SK-N-SH (cell line): Measurements from ENCODE around the gene POLL. TPM values are rescaled to one million over a fixed set of nuclear protein-coding genes. Genes with fewer than 3 reads are reported as not detected.
A peak's percentile ranks its signal among the peaks of the same experiment; 100 is the strongest.

Experiments
- CTCF ChIA-PET: fragments of 300-600, 350-600 bp; formaldehyde crosslinking; extraction: SDS; loops from one replicate; lab custom pipeline; 2021; lab: Yijun Ruan, JAX
- POLR2A ChIA-PET: fragments of 350-600 bp; sonication (Branson Sonifier 250); formaldehyde crosslinking; extraction: SDS; loops from one replicate; lab custom pipeline; 2020; ENCODE audit warnings: antibody characterized with exemption, inconsistent platforms; lab: Yijun Ruan, JAX
- DNase-seq: peaks from one replicate; pipeline ENCODE4 v3.0.0; 2012
- H2AFZ ChIP-seq: fragments of 200-600 bp; sonication (generic); 2 replicates; pipeline ENCODE4 v1.8.1; 2016; ENCODE audit warnings: antibody characterized with exemption, mild to moderate bottlenecking, low read depth
- H3F3A ChIP-seq: fragments of 200-600 bp; sonication (generic); replicated peaks from 2 replicates; pipeline ENCODE3; 2016; ENCODE audit warnings: antibody characterized with exemption, mild to moderate bottlenecking; ENCODE audit not compliant: insufficient read depth
- H3K27ac ChIP-seq, 2 experiments: fragments of 200-500 bp in 1 of 2; fragments of 200-600 bp in 1 of 2; sonication (Bioruptor generic) in 1 of 2; sonication (generic), shearing (Covaris generic) in 1 of 2; 2 replicates each; pipeline versions ENCODE4 v1.5.1 to v1.6.1; 2014 to 2016; ENCODE audit warnings: low read depth in 2 of 2, inconsistent platforms in 1 of 2, low read length in 1 of 2, mild to moderate bottlenecking in 1 of 2, mixed read lengths in 1 of 2
- H3K27me3 ChIP-seq: fragments of 200-600 bp; sonication (generic), shearing (Covaris generic); 2 replicates; pipeline ENCODE4 v1.6.1; 2016; ENCODE audit warnings: mixed run types; ENCODE audit not compliant: insufficient read depth
- H3K36me3 ChIP-seq, 2 experiments: fragments of 200-500 bp in 1 of 2; fragments of 200-600 bp in 1 of 2; sonication (Bioruptor generic) in 1 of 2; sonication (generic) in 1 of 2; replicated peaks in 1 of 2; 2 replicates each; pipeline versions ENCODE3 to v1.5.1; 2014 to 2016; ENCODE audit warnings: low read length in 1 of 2, mild to moderate bottlenecking in 1 of 2; ENCODE audit not compliant: insufficient read depth in 2 of 2, control insufficient read depth in 1 of 2
- H3K4me1 ChIP-seq, 2 experiments: fragments of 200-500 bp in 1 of 2; fragments of 200-600 bp in 1 of 2; sonication (Bioruptor generic) in 1 of 2; sonication (generic), shearing (Covaris generic) in 1 of 2; 2 replicates each; pipeline versions ENCODE4 v1.5.1 to v1.6.1; 2014 to 2016; ENCODE audit warnings: low read depth in 1 of 2, low read length in 1 of 2, mixed run types in 1 of 2; ENCODE audit not compliant: insufficient read depth in 2 of 2, control insufficient read depth in 1 of 2
- H3K4me2 ChIP-seq: fragments of 200-600 bp; sonication (generic), shearing (Covaris generic); 2 replicates; pipeline ENCODE4 v1.6.1; 2017; ENCODE audit warnings: mixed run types
- H3K4me3 ChIP-seq, 2 experiments: fragments of 200-500 bp in 1 of 2; fragments of 200-600 bp in 1 of 2; sonication (Bioruptor generic) in 1 of 2; sonication (generic), shearing (Covaris generic) in 1 of 2; 2 replicates each; pipeline versions ENCODE4 v1.5.1 to v1.8.1; 2014 to 2016; ENCODE audit warnings: low read depth in 2 of 2, inconsistent platforms in 1 of 2, low read length in 1 of 2, mild to moderate bottlenecking in 1 of 2, mixed read lengths in 1 of 2, moderate library complexity in 1 of 2
- H3K79me2 ChIP-seq: fragments of 200-600 bp; sonication (generic); 2 replicates; pipeline ENCODE4 v1.8.1; 2017; ENCODE audit warnings: mild to moderate bottlenecking; ENCODE audit not compliant: insufficient read depth
- H3K9ac ChIP-seq: fragments of 200-600 bp; sonication (generic); 2 replicates; pipeline ENCODE4 v1.6.1; 2017; ENCODE audit warnings: mixed run types
- H3K9me2 ChIP-seq: fragments of 200-600 bp; sonication (generic); 2 replicates; pipeline ENCODE4 v1.6.1; 2017; ENCODE audit warnings: mixed run types
- H3K9me3 ChIP-seq: fragments of 200-600 bp; sonication (generic); 2 replicates; pipeline ENCODE4 v1.6.1; 2017; ENCODE audit warnings: mixed run types, mild to moderate bottlenecking, moderate library complexity
- H4K20me1 ChIP-seq: fragments of 200-600 bp; sonication (generic); 2 replicates; pipeline ENCODE4 v1.6.1; 2017; ENCODE audit warnings: mild to moderate bottlenecking, mixed run types; ENCODE audit not compliant: insufficient read depth
- CHD2 ChIP-seq: fragments of 150-350 bp; IDR thresholded peaks from 2 replicates; pipeline ENCODE4 v1.6.1; 2018; ENCODE audit warnings: low read length; ENCODE audit not compliant: partially characterized antibody
- CTCF ChIP-seq: fragments of 200-600 bp; sonication (generic); IDR thresholded peaks from 2 replicates; pipeline ENCODE4 v1.6.1; 2017; ENCODE audit warnings: antibody characterized with exemption, mild to moderate bottlenecking, moderate library complexity
- EP300 ChIP-seq, 2 experiments: IDR thresholded peaks; 2 replicates each; pipeline versions ENCODE4 v1.4.0 to v1.6.1; 2012; ENCODE audit warnings: borderline replicate concordance in 1 of 2, low read depth in 1 of 2, low read length in 1 of 2
- EZH2phosphoT487 ChIP-seq: fragments of 200-600 bp; sonication (generic); IDR thresholded peaks from 2 replicates; pipeline ENCODE4 v1.6.1; 2017; ENCODE audit warnings: low read depth, mixed run types, mild to moderate bottlenecking, antibody characterized with exemption, moderate library complexity, borderline replicate concordance
- FOSL2 ChIP-seq: IDR thresholded peaks from 2 replicates; pipeline ENCODE4 v1.4.0; 2012; ENCODE audit warnings: low read depth, mild to moderate bottlenecking, moderate library complexity, borderline replicate concordance
- FOXJ3 ChIP-seq: sonication (generic); formaldehyde crosslinking; IDR thresholded peaks from 2 replicates; pipeline ENCODE4 v1.5.1; 2020; ENCODE audit warnings: mild to moderate bottlenecking, missing genetic modification reagents
- FOXM1 ChIP-seq: IDR thresholded peaks from 2 replicates; pipeline ENCODE4 v1.4.0; 2012; ENCODE audit warnings: low read depth, mild to moderate bottlenecking
- GABPA ChIP-seq: IDR thresholded peaks from 2 replicates; pipeline ENCODE4 v1.4.0; 2012; ENCODE audit warnings: low read depth, mild to moderate bottlenecking
- JUND ChIP-seq: IDR thresholded peaks from 2 replicates; pipeline ENCODE4 v1.4.0; 2012
- MAX ChIP-seq: IDR thresholded peaks from 2 replicates; pipeline ENCODE4 v1.4.0; 2012; ENCODE audit warnings: low read depth
- MEF2A ChIP-seq: IDR thresholded peaks from 2 replicates; pipeline ENCODE4 v1.4.0; 2012; ENCODE audit warnings: low read depth, borderline replicate concordance
- MXI1 ChIP-seq: IDR thresholded peaks from 2 replicates; pipeline ENCODE4 v1.6.1; 2012; ENCODE audit warnings: mild to moderate bottlenecking, low read depth, low read length, improper control_type of control experiment
- NRF1 ChIP-seq: IDR thresholded peaks from 2 replicates; pipeline ENCODE4 v1.6.1; 2012; ENCODE audit warnings: low read depth, mild to moderate bottlenecking, low read length
- RCOR1 ChIP-seq: fragments of 150-350 bp; IDR thresholded peaks from 2 replicates; pipeline ENCODE4 v1.6.1; 2017; ENCODE audit warnings: antibody characterized with exemption, low read length
- REST ChIP-seq: IDR thresholded peaks from 2 replicates; pipeline ENCODE4 v1.6.1; 2012; ENCODE audit warnings: mild to moderate bottlenecking, low read depth, low read length, moderate library complexity
- SIN3A ChIP-seq: IDR thresholded peaks from 2 replicates; pipeline ENCODE4 v1.6.1; 2012; ENCODE audit warnings: low read depth, mild to moderate bottlenecking, low read length, moderate library complexity, borderline replicate concordance
- SMC3 ChIP-seq: IDR thresholded peaks from 2 replicates; pipeline ENCODE4 v1.6.1; 2012; ENCODE audit warnings: low read depth, low read length, improper control_type of control experiment
- TAF1 ChIP-seq: IDR thresholded peaks from 2 replicates; pipeline ENCODE4 v1.6.1; 2012; ENCODE audit warnings: low read depth, mild to moderate bottlenecking, low read length, moderate library complexity, borderline replicate concordance
- TEAD4 ChIP-seq: IDR thresholded peaks from 2 replicates; pipeline ENCODE4 v1.4.0; 2012; ENCODE audit warnings: mild to moderate bottlenecking, borderline replicate concordance; ENCODE audit not compliant: insufficient read depth
- USF2 ChIP-seq: fragments of 150-350 bp; IDR thresholded peaks from 2 replicates; pipeline ENCODE4 v1.6.1; 2017; ENCODE audit warnings: antibody characterized with exemption, low read length, low read depth, borderline replicate concordance
- YY1 ChIP-seq: IDR thresholded peaks from 2 replicates; pipeline ENCODE4 v1.4.0; 2012; ENCODE audit warnings: low read depth, mild to moderate bottlenecking
- WGBS: methylation state at CpG from one replicate; pipeline ENCODE4 v1.1.6; 2017; ENCODE audit warnings: low lambda C conversion rate; 5-methylcytosine and 5-hydroxymethylcytosine counted together
- polyA plus RNA-seq, 3 experiments: library from polyadenylated mRNA; depleted of rRNA; stranded (reverse); fragments of >200 nt; gene quantifications; 2 replicates each; pipeline ENCODE4 v1.2.3, GENCODE V29; 2012
- TF ChIP-seq, protein P1 (sequence below): IDR thresholded peaks from 2 replicates; pipeline ENCODE4 v1.4.0; 2012; ENCODE audit warnings: low read depth, borderline replicate concordance

POLL gene
- 22.0 and 27.3 TPM in 2 replicates for polyA plus RNA-seq (2012; rRNA removed)
- polyA plus RNA-seq (2012; cell fraction: cytosol; rRNA removed) = 9.4 and 14.9 TPM in 2 replicates
- polyA plus RNA-seq (2012; cell fraction: nucleus; rRNA removed) = 88.4 and 98.1 TPM in 2 replicates

DNA sequence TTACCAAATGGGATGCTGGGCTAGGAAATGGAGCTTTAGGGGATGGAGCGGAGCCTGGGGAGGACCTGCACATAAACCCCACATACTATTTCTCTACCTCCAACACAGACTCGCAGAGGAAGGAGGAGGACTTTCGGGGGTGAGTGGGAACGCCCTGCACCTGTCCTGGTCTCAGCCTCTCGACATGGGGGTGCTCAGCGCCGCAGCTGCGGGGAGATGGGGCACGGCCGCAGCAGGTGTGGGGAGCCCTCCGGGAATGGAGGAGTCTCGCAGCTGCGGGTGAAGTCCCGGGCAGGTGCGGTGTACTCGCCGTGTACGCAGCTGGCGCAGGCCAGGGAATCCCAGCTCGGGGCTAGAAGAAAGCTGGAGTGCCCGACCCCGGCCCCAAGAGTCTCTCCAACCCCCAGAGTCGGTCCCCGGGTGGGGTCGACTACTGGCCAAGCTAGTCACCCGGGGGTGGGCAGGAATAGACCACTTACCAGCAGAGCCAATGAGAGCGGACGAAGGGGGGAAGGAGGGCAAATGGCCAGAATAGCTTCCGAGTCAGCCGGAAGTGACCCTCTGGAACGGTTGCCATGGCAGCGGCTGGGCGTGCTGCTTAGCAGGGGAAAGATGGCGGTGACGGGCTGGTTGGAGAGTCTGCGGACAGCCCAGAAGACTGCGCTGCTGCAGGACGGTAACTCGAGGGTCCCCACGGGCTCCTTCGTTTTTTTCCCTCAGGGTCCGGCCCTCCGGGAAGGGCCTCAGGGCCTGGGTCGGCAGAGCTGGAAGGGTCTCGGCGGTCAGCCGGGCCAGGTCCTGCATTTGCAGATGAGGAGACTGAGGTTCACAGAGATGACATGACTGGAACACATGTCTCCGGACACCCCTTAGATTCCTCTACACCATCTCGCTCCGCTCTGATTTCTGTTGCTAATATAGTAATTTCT is at the start of gene POLL, which contains the start of gene DPCD:
Gene POLL (minus strand): TSS at position 533 of the 929 bp plus-strand sequence. CDS start 897 bp downstream, outside the sequence.
Gene DPCD (plus strand): TSS at position 597 of the 929 bp plus-strand sequence. CDS start 16 bp downstream, at position 613.
- H3K9me2 ChIP-seq = no peaks in the 10 kb centered on the region
- peak within 1 kb of the TSS; percentile 81 for H3K9ac ChIP-seq
- no peaks in the 10 kb centered on the region for H3K27me3 ChIP-seq
- no peaks in the 10 kb centered on the region for H4K20me1 ChIP-seq
- ChIA-PET CTCF (interaction anchor here (0.6 to 11.9 kb wide), 14 partner anchors 10 to 446 kb away, joined by 3 to 88 read pairs (median 4); no protein-coding TSS in a partner anchor), POLR2A (interaction anchor here (0.6 to 1.3 kb wide), 4 partner anchors 17 to 106 kb away, joined by 3 to 4 read pairs (median 3); no protein-coding TSS in a partner anchor)
- H3K27ac ChIP-seq = peak within 1 kb of the TSS; percentile 17 to 76; a peak in 2 of 4 replicates
- H3F3A ChIP-seq = peaks cover 3% of the 10 kb centered on the region
- peaks cover 3 to 19% of the 10 kb centered on the region in 2 experiments for H3K36me3 ChIP-seq
- peak within 1 kb of the TSS; percentile 87 for H2AFZ ChIP-seq
- peak within 1 kb of the TSS; percentile 92 to 94 for H3K4me3 ChIP-seq
- H3K4me2 ChIP-seq = peak within 1 kb of the TSS; percentile 94
- under 1% methylated on average over 27 of the region's 50 CpGs for WGBS
- H3K4me1 ChIP-seq = peaks cover 13 to 26% of the 10 kb centered on the region in 2 experiments; a peak in 2 of 4 replicates
- H3K9me3 ChIP-seq = no peaks in the 10 kb centered on the region
- DNase-seq = peak; percentile 97
- peaks cover 14% of the 10 kb centered on the region; the same call in 1 of the 2 replicates for H3K79me2 ChIP-seq
- TF ChIP-seq MXI1 (peak; percentile 94), CHD2 (peak; percentile 92), JUND (no peak), EP300 (IDR thresholded peaks at IDR 0.05; ENCODE audit: borderline replicate concordance in 1 of 2, low read depth in 1 of 2, low read length in 1 of 2) (no peak), REST (no peak), FOSL2 (no peak), RCOR1 (no peak), MAX (peak; percentile 79), YY1 (peak; percentile 93), TAF1 (peak; percentile 86), EZH2phosphoT487 (no peak), SMC3 (no peak), CTCF (no peak), TEAD4 (no peak), FOXM1 (no peak), FOXJ3 (CRISPR knock-in tag) (no peak), NRF1 (no peak), GABPA (peak; percentile 97), SIN3A (peak; percentile 95), USF2 (no peak), MEF2A (no peak)
- TF ChIP-seq, protein P1, sequence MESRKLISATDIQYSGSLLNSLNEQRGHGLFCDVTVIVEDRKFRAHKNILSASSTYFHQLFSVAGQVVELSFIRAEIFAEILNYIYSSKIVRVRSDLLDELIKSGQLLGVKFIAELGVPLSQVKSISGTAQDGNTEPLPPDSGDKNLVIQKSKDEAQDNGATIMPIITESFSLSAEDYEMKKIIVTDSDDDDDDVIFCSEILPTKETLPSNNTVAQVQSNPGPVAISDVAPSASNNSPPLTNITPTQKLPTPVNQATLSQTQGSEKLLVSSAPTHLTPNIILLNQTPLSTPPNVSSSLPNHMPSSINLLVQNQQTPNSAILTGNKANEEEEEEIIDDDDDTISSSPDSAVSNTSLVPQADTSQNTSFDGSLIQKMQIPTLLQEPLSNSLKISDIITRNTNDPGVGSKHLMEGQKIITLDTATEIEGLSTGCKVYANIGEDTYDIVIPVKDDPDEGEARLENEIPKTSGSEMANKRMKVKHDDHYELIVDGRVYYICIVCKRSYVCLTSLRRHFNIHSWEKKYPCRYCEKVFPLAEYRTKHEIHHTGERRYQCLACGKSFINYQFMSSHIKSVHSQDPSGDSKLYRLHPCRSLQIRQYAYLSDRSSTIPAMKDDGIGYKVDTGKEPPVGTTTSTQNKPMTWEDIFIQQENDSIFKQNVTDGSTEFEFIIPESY = no peak
